Activated CD8-positive, alpha-beta memory T cell treated with anti-CD3 and anti-CD28 coated beads, Interleukin-2, amount 50 U/mL, for 4 hours (primary cell): ENCODE results near the gene STXBP1.
"Not testable (repeated sequence)": the region's sequence is repeated elsewhere in the genome, so short reads cannot be mapped to it uniquely, and the experiment has no call there.

Experiments used
- DNase-seq: peaks from one replicate; pipeline ENCODE4 v3.0.0-alpha.2; 2020

STXBP1 gene

GRCh38 chr9:127578627-127578951, 33.5 kb upstream of the STXBP1 start:
- no peak for DNase-seq

DNA sequence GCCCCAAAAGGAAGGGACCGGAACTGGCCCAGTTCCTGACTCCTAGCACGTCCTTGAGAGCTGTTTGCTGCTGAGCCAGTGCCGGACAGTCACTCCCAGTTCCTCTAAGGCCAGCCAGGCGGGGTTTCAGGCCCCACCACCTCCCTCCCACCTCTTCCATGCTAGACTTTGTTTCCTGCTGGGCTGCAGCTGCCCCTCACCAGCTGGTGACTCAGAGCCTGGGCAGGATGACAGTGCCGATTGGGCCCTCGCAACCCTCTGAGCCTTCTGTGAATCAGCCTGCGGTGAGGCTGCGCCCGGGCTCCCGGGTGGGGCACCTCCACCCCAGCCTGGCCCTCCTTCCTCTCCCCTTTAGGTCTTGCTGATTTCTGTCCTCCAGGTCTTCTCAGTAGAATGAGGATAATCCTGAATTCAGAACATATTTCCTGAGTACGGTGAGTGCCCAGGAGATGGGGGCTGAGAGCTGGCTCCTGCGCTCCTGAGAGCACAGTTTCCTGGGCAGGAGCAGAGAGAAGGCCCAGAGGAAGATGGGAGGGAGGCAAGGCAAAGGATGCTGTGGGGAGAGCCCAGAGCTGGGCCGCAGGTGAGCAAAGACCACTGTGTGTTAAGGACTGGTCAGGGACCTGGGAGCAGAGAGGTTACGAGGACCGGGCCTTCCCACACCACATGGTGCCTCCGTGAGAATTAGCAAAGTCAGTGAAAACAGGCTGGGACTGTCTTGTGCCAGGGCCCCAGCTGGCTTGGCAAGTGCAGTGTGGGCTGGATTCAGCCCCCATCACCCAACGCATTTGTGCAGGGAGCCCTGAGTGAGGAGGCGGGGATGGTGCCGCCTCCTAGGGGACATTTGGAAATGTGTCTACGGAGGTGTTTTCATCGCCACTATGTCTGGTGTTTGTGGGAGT, 32.9 kb upstream of the STXBP1 start:
- peak; percentile 84 for DNase-seq

DNA sequence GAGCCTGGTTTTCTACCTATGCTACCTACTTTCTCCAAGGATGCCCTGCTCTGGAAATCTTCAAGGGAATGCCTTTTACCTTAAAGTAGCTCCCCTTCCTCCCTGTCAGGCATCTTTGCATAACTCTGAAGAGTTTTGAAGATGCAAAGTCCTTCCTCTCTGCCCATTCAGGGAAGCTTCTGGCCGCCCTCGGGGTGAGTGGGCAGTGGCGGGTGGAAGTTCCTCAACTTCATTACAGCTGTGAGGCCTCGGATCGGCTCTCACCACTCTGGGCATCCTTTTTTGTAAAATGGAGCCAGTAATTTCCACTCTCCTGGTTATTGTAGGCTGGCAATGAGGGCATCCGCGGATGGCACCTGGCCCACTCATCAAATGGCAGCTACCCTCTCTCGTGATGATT, 31.7 kb upstream of the STXBP1 start:
- no peak for DNase-seq

DNA sequence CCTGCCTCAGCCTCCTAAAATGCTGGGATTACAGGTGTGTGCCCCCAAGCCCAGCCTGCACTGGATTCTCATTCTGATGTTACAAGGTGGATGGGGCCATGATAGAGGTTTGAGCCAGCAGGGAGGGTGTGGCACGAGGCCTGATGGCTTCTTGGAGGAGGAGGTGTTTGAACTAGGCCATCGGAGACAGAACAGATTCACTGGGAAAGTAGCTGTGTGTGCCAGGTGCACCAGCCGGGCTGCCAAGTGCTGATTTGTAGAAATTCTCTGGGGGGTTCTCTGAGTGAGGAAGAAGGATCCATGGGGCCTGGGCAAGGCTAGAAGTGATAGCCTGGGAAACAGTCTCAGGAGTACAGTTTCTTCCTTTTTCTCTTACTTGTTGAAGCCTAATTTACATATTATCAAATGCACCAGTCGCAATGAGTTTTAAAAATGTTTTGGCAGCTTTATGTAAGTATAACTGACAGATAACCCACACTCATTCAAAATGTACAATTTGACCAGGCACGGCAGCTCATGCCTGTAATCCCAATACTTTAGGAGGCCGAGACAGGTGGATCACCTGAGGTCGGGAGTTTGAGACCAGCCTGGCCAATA, 31.1 kb upstream of the STXBP1 start:
- no peak for DNase-seq

DNA sequence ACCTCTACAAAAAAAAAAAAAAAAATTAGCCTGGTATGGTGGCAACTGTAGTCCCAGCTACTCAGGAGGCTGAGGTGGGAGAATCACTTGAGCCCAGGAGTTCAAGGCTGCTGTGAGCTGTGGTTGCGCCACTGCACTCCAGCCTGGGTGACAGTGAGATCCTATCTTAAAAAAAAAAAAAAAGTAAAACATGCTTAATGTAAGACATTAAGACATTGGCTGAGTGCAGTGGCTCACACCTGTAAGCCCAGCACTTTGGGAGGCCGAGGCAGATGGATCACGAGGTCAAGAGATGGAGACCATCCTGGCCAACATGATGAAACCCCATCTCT, 27.6 kb upstream of the STXBP1 start:
- DNase-seq = not testable (repeated sequence)

DNA sequence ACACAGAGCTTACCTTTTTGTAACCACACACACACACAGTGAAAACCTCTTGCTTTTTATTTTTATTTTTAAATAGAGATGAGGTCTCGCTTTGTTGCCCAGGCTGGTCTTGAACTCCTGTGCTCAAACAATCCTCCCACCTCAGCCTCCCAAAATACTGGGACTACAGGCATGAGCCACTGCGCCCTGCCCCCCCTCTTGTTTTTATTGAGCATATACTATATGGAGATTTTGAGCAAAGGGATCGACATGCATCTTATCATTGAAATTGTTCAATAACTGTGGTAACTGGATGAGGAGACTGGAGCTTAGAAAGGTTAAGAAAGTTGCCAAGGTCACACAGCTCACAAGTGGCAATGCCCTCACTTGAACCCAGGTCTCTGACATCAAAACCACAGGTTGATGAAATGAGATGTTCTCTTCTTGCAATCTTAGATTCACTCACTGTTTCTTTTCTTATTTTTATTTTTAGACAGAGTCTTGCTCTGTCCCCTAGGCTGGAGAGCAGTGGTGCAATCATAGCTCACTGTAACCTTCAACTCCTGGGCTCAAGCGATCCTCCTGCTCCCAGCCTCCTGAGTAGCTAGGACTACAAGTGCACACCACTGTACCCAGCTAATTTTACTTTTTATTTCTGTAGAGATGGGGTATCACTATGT, 26.8 kb upstream of the STXBP1 start:
- no peak for DNase-seq

DNA sequence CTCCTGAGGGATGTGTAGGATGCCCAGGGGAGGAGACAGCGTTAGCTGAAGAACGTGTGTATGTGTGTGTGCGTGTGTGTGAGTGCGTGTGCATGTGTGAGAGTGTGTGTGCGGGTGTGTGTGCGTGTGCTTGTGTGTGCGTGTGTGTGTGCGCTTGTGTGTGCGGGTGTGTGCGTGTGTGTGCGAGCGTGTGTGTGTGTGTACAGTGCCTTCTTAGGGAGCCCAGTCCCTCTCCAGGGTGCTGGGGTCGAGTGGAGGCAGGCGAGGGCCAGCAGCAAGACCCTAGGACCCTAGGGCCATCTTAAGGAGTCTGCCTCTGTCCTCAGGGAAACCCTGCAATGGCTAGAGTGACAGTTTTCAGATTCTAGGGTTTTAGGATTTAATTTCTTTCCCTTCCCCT, 26.0 kb upstream of the STXBP1 start:
- no peak for DNase-seq

DNA sequence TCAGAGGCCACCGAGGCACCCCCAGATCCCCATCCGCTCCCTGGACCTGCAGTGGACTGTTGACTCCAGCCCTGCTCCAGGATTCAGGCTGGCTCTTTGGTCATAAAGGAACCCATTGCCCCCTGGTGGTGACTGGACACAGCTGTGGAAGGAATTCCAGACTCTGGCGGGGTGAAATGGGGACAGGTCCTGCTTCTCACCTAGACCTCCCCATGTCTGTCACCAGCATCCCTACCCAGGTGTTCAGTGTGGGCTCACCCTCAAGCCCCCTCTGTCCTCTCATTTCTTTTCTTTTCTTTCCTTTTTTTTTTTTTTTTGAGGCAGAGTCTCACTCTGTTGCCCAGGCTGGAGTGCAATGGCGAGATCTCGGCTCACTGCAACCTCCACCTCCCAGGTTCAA, 25.5 kb upstream of the STXBP1 start:
- DNase-seq = peak; percentile 65

GRCh38 chr9:127587966-127588365, 24.1 kb upstream of the STXBP1 start:
- DNase-seq = no peak

DNA sequence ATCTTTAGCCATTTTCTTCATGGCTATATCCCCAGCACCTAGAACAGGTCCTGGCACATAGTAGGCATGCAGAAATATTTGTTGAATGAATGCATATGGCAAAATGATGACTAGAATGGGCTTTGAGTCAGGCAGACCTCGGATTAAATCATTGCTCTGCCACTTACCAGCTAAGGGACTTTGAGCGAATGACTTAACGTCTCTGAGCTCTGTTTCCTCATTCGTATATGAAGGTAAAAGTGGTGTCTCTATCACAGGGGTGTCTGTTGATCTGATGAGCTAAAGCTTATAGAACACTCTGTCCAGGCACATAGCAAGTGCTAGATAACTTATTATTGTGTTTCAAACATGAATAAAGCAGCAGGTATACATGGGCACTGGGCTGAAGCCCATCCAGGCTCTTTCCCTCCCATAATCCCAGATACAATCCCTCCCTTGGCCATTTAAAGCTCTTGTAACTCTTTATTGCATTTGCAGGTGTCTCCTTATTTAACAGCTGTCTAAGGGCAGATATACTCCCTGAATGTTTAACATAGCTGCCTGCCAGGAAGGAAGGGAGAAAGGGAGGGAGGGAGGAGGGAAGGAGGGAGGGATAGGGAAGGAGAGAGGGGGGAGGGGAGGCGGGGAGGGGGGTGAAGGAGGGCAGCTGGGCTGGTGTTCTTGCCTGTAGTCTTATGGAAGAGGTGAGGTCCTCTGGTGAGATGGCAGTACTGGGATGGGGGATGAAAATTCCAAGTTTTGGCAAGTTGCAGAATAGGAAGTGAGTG, 23.2 kb upstream of the STXBP1 start:
- no peak for DNase-seq

GRCh38 chr9:127589955-127590370, 22.1 kb upstream of the STXBP1 start:
- no peak for DNase-seq

GRCh38 chr9:127595611-127596010, 16.5 kb upstream of the STXBP1 start:
- DNase-seq = no peak

DNA sequence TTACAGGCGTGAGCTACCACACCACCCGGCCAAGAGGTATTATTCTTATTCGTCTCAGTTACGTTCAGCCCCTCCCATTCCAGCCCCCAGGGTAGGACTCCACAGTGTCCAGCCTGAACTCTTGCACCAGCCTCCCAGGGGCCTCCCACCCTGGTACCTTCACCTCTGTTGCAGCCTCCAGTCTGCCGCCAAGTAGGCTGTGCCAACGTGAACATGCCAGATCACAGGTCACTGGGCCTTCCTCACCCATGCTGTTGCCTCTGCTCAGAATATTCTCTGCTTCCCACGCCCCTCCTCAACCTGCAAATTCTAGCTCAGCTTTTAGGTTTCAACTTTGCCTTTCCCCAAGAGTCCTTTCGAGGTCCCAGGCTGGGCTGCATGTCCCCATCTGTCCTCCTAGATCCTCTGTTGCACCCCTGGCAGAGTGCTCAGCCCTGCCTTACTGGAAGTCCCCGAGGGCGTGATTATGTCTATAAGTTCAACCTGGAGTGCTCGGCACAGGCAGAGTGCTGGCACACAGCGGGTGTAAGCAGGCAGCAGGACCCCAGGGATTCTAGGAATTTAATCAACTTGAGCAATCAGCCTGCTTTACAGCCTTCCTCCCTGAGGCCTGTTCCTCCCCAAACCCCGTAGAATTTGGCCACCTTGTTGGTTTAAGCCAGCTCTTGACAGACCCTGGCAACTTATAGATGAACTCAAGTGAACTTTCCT, 13.1 kb upstream of the STXBP1 start:
- no peak for DNase-seq

- no peak for DNase-seq
Measured at GRCh38 chr9:127599550-127599891, 12.6 kb upstream of the STXBP1 start.

- no peak for DNase-seq
Measured at GRCh38 chr9:127603226-127603625, 8.9 kb upstream of the STXBP1 start.

- DNase-seq = no peak
Measured at GRCh38 chr9:127606043-127606442, 6.0 kb upstream of the STXBP1 start.

- DNase-seq = peak; percentile 79
Measured at GRCh38 chr9:127608104-127608966, 3.7 kb upstream of the STXBP1 start.

GRCh38 chr9:127611603-127611898, 526 bp upstream of the STXBP1 start:
- no peak for DNase-seq

DNA sequence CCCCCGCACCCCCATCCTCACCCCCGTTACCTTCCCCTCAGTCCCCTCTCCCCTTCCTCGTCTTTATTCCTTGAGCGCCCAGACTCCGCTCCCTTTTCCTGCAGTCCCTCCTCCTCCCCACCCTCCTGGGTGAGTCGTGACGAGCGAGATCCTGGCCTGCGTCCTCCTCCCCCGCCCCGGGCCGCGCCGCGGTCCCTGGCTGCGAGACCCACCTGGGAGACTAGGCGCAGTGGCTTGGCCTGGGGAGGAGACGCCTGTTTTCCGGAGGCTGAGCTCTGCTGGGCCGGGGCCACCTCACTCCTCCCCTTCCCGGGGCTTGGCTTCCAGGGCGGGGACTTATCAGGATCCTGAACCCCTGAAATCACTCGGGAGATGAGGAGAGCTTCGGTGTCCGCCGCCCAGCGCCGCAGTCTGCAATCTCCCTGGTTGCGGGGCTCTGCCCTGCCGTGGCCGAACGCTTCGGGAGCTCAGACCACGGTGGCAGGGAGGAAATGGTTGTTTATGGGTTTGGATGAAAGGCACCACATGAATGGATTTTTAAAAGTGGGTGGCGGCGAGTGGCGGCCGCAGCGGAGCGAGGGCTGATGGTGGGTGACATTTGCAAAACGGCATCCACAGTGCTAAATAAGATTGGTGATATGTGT, 984 bp downstream of the STXBP1 start:
- DNase-seq = peak; percentile 30

DNA sequence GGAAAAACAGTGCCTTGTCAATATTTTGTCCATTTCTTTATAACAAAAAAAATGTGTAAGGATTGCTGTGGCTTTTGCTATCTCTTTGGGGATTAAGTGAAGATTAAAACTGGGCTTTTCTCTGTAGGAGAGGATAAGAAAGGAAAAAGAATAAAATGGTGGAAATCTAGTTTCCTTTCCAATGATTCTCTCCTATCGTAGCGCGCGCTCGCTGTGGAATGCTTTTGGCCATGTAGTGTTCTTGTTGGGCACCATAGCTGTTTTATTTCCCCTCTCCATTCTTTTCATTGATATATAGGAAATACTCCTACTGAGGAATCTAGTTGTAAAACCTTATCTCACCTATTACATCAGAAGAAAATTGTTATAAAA, 1.5 kb downstream of the STXBP1 start:
- DNase-seq = no peak

DNA sequence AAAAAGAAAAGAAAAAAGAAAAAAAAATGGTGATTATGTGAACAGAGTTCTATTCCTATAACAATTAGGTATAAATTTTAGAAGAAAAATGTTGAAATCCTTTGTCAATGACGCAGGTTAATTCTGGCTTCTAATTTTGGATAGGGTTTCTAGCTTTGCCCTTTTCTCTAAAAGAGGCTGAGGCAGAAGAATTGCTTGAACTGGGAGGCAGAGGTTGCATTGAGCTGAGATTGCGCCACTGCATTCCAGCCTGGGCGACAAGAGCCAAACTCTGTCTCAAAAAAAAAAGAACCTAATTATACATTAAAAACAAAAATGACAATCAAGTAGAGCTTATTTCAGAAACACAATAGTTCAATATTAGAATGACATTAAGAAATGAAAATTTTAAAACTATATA, 2.9 kb downstream of the STXBP1 start:
- no peak for DNase-seq
